Vagina (tissue), 2 donors: Measurements from ENCODE around the gene YTHDF2.

Experiments
- POLR2A ChIP-seq, 2 donors: fragments of 450-650 bp; IDR thresholded peaks; one replicate each; pipeline ENCODE4 v1.6.1; 2017; ENCODE audit warnings: antibody characterized with exemption in 2 of 2, mild to moderate bottlenecking in 2 of 2, moderate library complexity in 2 of 2
- POLR2AphosphoS5 ChIP-seq, 2 donors: sonication (generic); formaldehyde crosslinking; IDR thresholded peaks; one replicate each; pipeline ENCODE4 v1.9.0; 2017; ENCODE audit warnings: antibody characterized with exemption in 2 of 2, mild to moderate bottlenecking in 2 of 2, low read depth in 1 of 2; ENCODE audit not compliant: insufficient read depth in 1 of 2
- TF ChIP-seq, protein P1 (sequence below), 3 experiments: fragments of 450-650 bp in 2 of 3; fragments of 200-600 bp in 1 of 3; sonication (generic) in 1 of 3; IDR thresholded peaks; one replicate each; pipeline ENCODE4 v1.5.1; 2017 to 2019; ENCODE audit warnings: antibody characterized with exemption in 3 of 3, mild to moderate bottlenecking in 2 of 3, moderate library complexity in 2 of 3

DNA sequence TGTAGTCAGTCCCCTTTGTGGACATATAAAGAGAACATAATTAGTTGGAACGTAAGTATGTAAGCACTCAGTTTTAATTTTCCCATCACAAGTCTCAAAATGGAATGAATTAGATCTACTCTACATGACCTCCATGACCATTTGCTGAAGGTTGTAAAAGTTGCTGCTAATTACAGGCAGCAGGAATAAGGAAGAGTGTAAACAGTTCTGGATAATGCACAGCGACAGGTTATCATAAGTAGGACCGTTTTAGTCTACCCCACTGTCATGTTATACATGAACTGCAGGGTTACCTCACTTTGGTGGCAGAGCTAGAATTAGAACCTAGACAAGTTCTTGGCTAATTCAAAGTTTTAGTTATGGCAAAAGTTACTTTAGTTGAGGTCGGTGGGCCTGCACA is 21.7 kb downstream of the YTHDF2 start:
- no peak for TF ChIP-seq POLR2A (IDR thresholded peaks at IDR 0.05)
- TF ChIP-seq, protein P1, sequence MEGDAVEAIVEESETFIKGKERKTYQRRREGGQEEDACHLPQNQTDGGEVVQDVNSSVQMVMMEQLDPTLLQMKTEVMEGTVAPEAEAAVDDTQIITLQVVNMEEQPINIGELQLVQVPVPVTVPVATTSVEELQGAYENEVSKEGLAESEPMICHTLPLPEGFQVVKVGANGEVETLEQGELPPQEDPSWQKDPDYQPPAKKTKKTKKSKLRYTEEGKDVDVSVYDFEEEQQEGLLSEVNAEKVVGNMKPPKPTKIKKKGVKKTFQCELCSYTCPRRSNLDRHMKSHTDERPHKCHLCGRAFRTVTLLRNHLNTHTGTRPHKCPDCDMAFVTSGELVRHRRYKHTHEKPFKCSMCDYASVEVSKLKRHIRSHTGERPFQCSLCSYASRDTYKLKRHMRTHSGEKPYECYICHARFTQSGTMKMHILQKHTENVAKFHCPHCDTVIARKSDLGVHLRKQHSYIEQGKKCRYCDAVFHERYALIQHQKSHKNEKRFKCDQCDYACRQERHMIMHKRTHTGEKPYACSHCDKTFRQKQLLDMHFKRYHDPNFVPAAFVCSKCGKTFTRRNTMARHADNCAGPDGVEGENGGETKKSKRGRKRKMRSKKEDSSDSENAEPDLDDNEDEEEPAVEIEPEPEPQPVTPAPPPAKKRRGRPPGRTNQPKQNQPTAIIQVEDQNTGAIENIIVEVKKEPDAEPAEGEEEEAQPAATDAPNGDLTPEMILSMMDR (IDR thresholded peaks at IDR 0.05) = no peak
- TF ChIP-seq POLR2AphosphoS5 (IDR thresholded peaks at IDR 0.05; ENCODE audit: insufficient read depth in 1 of 2, low read depth in 1 of 2) = no peak
